ENCODE results near the gene B3GALT5.

B3GALT5 gene

GRCh38 chr21:39610703-39611102 is 2.0 kb upstream of the B3GALT5 start:
- Histone ChIP-seq H3K27ac (no peak overlapping the region), H3K9me3 (no peaks in the 10 kb centered on the region), H3K4me3 (ENCODE audit: low read depth in 1 of 2, low read length in 1 of 2) (no peak overlapping the region), H3K27me3 (peaks cover 62% of the 10 kb centered on the region), H3K4me1 (ENCODE audit: control insufficient read depth in 1 of 2, insufficient read depth in 1 of 2, low read depth in 1 of 2, low read length in 1 of 2) (no peaks in the 10 kb centered on the region), H3K36me3 (no peaks in the 10 kb centered on the region)
- TF ChIP-seq CTCF (IDR thresholded peaks at IDR 0.05) = no peak

GRCh38 chr21:39611551-39612190 is 1.1 kb upstream of the B3GALT5 start:
- H3K36me3 ChIP-seq = no peaks in the 10 kb centered on the region
- no peak overlapping the region for H3K27ac ChIP-seq
- peaks cover 72% of the 10 kb centered on the region for H3K27me3 ChIP-seq
- no peak overlapping the region for H3K4me3 ChIP-seq (ENCODE audit: low read depth in 1 of 2, low read length in 1 of 2)
- no peak for TF ChIP-seq CTCF (IDR thresholded peaks at IDR 0.05)
- H3K9me3 ChIP-seq = no peaks in the 10 kb centered on the region
- H3K4me1 ChIP-seq (ENCODE audit: control insufficient read depth in 1 of 2, insufficient read depth in 1 of 2, low read depth in 1 of 2, low read length in 1 of 2) = no peaks in the 10 kb centered on the region

- Histone ChIP-seq H3K27ac (no peak overlapping the region), H3K9me3 (no peaks in the 10 kb centered on the region), H3K4me3 (ENCODE audit: low read depth in 1 of 2, low read length in 1 of 2) (no peak overlapping the region), H3K27me3 (peaks cover 75% of the 10 kb centered on the region), H3K36me3 (no peaks in the 10 kb centered on the region), H3K4me1 (ENCODE audit: control insufficient read depth in 1 of 2, insufficient read depth in 1 of 2, low read depth in 1 of 2, low read length in 1 of 2) (no peaks in the 10 kb centered on the region)
- no peak for TF ChIP-seq CTCF (IDR thresholded peaks at IDR 0.05)
Measured at GRCh38 chr21:39613041-39613934, 548 bp downstream of the B3GALT5 start.

DNA sequence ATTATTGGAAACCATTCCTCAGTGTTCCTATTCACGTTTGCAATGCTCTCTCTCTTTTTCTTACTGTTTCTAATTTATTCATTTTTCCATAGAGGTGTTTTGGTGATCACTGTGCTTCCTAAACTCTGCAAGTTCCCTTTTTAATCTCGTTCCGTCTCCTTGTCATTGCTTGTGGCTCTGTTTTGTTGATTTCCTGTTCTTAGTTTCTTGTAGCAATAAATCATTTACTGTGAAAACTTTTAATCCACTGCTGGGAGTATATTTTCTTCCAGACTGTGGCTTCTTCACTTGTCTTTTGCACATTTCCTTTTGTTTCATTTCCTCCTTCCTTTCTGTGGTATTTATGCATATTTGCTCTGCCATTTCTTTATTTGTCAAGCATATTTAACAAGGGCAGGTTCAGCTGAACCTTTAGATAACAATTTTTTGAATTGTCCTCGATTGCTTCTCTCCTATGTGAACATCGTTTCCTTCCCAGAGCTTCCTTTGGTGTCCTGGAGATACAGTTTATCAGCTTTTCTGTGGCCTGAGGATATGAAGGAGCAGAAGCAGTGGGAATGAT is 3.6 kb downstream of the B3GALT5 start:
- Histone ChIP-seq H3K27me3 (peaks cover 56% of the 10 kb centered on the region), H3K4me1 (ENCODE audit: control insufficient read depth in 1 of 2, insufficient read depth in 1 of 2, low read depth in 1 of 2, low read length in 1 of 2) (no peaks in the 10 kb centered on the region), H3K4me3 (ENCODE audit: low read depth in 1 of 2, low read length in 1 of 2) (no peak overlapping the region), H3K36me3 (no peaks in the 10 kb centered on the region), H3K27ac (no peak overlapping the region), H3K9me3 (no peaks in the 10 kb centered on the region)
- no peak for TF ChIP-seq CTCF (IDR thresholded peaks at IDR 0.05)

- Histone ChIP-seq H3K36me3 (no peaks in the 10 kb centered on the region), H3K9me3 (no peaks in the 10 kb centered on the region), H3K4me3 (ENCODE audit: low read depth in 1 of 2, low read length in 1 of 2) (no peak overlapping the region), H3K27ac (no peak overlapping the region), H3K27me3 (peaks cover 11% of the 10 kb centered on the region), H3K4me1 (ENCODE audit: control insufficient read depth in 1 of 2, insufficient read depth in 1 of 2, low read depth in 1 of 2, low read length in 1 of 2) (no peaks in the 10 kb centered on the region)
- no peak for TF ChIP-seq CTCF (IDR thresholded peaks at IDR 0.05)
Measured at GRCh38 chr21:39620856-39621255, 8.1 kb downstream of the B3GALT5 start.

Data from neutrophil (primary cell).